Colonic mucosa (tissue), 4 donors: ENCODE results near the gene DDX25. TPM values are rescaled to one million over a fixed set of nuclear protein-coding genes. Genes with fewer than 3 reads are reported as not detected.
"Not testable (repeated sequence)": the region's sequence is repeated elsewhere in the genome, so short reads cannot be mapped to it uniquely, and the experiment has no call there.

Source experiments
- DNase-seq: peaks from one replicate; pipeline ENCODE4 v3.0.0-alpha.2; 2020
- H3K27ac ChIP-seq: fragments of 200-600 bp; one replicate; pipeline ENCODE4 v1.8.0; 2021
- H3K27me3 ChIP-seq: fragments of 200-600 bp; one replicate; pipeline ENCODE4 v1.8.0; 2021
- H3K36me3 ChIP-seq: fragments of 200-600 bp; one replicate; pipeline ENCODE4 v1.8.0; 2021
- H3K4me1 ChIP-seq: fragments of 200-600 bp; one replicate; pipeline ENCODE4 v1.8.0; 2021; ENCODE audit warnings: mild to moderate bottlenecking
- H3K4me3 ChIP-seq: fragments of 200-600 bp; one replicate; pipeline ENCODE4 v1.8.0; 2021
- H3K9ac ChIP-seq, 2 donors: one replicate each; pipeline ENCODE4 v1.7.0; 2013; ENCODE audit warnings: control low read depth in 2 of 2, low read depth in 2 of 2, low read length in 2 of 2
- H3K9me3 ChIP-seq: fragments of 200-600 bp; one replicate; pipeline ENCODE4 v1.8.0; 2021
- intact Hi-C: fragments of 100-400 bp; cut with DNase I; formaldehyde crosslinking; loops from one replicate; pipeline ENCODE4 v1.14.1; 2022
- total RNA-seq, 2 donors: library from RNA; stranded (reverse); fragmentation: NEBNext Ultra II Directional in 1 of 2; extraction: Animal tissue kit (Norgen Biotek cat#: 25700) in 1 of 2; gene quantifications; one replicate each; pipeline ENCODE4 v1.2.1, GENCODE V29; 2021
- TF ChIP-seq, protein P1 (sequence below): fragments of 200-600 bp; IDR thresholded peaks from one replicate; pipeline ENCODE4 v1.8.0; 2022; ENCODE audit warnings: antibody characterized with exemption, mild to moderate bottlenecking
- donor health status: healthy.
- donor health status: DM: no; HTN: no; CAD: no.
- donor health status: DM: no; HTN: no; CAD: no.

DDX25 gene
- total RNA-seq, 2 donors from 2014 or later, result 0.16 TPM; not detected in 1

DNA sequence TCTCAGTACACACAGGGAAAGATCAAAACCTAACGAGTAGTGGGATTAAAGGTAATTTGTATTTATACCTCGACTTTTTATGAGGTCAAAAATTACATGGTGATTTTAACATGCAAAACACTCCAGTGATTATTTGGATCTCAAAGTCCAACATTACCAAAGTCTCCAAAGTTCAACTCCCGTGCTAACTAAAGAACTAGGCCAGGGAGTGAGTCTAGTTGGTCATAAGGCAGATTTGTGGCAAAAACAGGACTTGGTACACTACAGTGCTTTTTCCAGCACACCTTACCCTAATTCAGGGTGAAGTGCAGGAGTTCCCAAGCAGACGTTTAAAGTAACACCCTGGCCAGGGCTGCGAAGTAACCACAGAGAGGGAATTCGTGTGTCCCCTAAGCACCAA is 2.4 kb upstream of the DDX25 start:
- intact Hi-C loops, result no loop called here
- peaks cover 6% of the 10 kb centered on the region for H3K4me1 ChIP-seq
- H3K27me3 ChIP-seq, result peaks cover 18% of the 10 kb centered on the region
- no peak overlapping the region for H3K27ac ChIP-seq
- H3K36me3 ChIP-seq, result no peaks in the 10 kb centered on the region
- no peaks in the 10 kb centered on the region for H3K9me3 ChIP-seq
- TF ChIP-seq, protein P1, sequence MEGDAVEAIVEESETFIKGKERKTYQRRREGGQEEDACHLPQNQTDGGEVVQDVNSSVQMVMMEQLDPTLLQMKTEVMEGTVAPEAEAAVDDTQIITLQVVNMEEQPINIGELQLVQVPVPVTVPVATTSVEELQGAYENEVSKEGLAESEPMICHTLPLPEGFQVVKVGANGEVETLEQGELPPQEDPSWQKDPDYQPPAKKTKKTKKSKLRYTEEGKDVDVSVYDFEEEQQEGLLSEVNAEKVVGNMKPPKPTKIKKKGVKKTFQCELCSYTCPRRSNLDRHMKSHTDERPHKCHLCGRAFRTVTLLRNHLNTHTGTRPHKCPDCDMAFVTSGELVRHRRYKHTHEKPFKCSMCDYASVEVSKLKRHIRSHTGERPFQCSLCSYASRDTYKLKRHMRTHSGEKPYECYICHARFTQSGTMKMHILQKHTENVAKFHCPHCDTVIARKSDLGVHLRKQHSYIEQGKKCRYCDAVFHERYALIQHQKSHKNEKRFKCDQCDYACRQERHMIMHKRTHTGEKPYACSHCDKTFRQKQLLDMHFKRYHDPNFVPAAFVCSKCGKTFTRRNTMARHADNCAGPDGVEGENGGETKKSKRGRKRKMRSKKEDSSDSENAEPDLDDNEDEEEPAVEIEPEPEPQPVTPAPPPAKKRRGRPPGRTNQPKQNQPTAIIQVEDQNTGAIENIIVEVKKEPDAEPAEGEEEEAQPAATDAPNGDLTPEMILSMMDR, result no peak
- no peak overlapping the region for H3K9ac ChIP-seq
- no peak for DNase-seq
- H3K4me3 ChIP-seq, result no peak overlapping the region

DNA sequence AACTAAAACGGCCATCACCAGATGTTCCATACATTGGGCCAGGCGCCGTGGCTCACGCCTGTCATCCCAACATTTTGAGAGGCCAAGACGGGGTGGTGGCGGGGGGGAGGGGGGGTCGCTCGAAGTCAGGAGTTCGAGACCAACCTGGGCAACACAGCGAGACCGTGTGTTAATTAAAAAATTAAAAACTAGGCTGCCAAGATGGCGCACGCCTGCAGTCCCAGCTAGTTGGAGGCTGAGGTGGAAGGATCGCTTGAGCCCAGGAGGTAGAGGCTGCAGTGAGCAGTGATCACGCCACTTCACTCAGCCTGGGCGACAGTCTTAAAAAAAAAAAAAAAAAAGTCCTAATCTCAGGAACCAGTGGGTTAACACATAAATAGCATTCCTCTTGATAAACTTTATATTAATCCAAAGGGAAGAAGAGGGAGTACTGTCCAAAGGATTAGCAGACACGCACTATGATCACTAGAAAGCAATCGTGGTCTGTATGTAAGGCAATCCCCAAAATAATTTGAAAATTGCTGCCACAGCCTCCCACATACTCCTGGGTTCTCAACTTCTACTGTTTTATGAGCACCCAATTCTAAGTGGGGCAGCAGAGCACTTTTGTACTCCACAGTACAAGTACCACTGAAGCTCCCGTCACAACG is 1.9 kb upstream of the DDX25 start:
- Histone ChIP-seq H3K27me3 (peaks cover 18% of the 10 kb centered on the region), H3K4me1 (peaks cover 6% of the 10 kb centered on the region), H3K27ac (peak overlapping the region; percentile 56), H3K9ac (peak overlapping the region; percentile 67 to 80), H3K9me3 (no peaks in the 10 kb centered on the region), H3K4me3 (peak overlapping the region; percentile 57), H3K36me3 (no peaks in the 10 kb centered on the region)
- no peak for DNase-seq
- intact Hi-C loops, result no loop called here
- TF ChIP-seq, protein P1, result no peak

DNA sequence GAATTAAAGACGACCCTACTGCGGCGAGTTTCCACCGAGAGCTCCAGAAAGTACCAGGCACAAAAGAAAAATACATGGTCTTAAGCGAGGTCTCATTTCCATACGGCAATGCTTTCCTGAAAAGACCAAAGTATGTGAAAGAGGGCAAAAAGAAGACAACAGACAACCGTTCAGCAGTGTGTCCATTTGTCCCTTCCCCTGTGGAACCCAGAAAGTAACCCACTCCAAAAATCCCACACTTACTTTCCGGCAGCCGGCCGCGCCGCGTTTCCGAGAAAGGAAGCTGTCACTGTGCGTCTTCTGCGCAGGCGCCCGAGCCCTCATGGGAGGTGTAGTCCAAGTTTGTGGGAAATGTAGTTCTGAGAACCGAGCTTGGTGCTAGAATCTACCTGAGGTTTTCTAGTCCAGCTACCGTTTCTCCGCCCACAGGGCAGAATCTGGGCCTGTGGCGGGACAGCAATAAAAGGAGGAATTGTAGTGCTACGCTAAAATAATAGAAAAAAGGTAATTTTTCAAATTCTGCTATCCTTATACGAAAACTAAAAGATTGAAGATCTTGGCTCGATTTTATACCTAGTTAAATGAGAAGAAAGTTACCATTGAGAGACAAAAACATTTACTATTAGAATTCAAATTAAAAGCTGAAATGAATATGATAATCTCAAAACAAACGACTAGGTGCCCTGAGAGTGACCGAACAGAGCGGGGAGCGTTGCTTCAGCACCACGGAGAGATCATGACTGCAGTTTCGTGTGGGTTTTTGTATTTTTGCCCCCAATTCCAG is 1.2 kb upstream of the DDX25 start, which contains the start of gene PUS3:
Gene PUS3 (minus strand): TSS at position 280 of the 784 bp plus-strand sequence. CDS start 6,922 bp downstream, outside the sequence.
- intact Hi-C loops, result no loop called here
- TF ChIP-seq, protein P1, result no peak
- peaks cover 18% of the 10 kb centered on the region for H3K27me3 ChIP-seq

DNA sequence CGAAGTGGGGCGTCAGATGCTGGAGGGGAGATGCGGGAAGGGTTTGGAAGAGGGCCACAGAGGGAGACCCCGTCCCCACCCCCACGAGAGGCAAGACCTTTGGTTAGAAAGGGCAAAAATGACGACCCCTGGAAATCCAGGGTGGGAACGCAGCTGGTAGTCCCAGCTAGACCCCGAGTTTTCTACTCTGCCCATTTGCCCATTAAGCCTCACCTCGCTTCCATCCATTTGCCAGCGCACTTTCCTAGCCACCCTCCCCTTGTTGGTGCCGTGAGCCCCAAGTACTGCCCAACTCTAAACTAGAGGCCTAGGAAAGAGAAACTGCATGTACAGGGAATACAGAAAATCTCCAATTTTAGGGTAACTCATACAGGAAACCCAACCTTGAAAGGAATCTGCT is 370 bp downstream of the DDX25 start:
- TF ChIP-seq, protein P1, result no peak
- no peak for DNase-seq
- no peak overlapping the region for H3K27ac ChIP-seq

More for the DNA sequence above, 1.2 kb upstream of the DDX25 start, which contains the start of gene PUS3:
- H3K4me3 ChIP-seq, result peak within 1 kb of the TSS; percentile 57
- DNase-seq, result peak; percentile 94
- peak within 1 kb of the TSS; percentile 67 to 80 for H3K9ac ChIP-seq
- H3K36me3 ChIP-seq, result no peaks in the 10 kb centered on the region
- H3K9me3 ChIP-seq, result no peaks in the 10 kb centered on the region
- peaks cover 6% of the 10 kb centered on the region for H3K4me1 ChIP-seq
- peak within 1 kb of the TSS; percentile 56 for H3K27ac ChIP-seq

DNA sequence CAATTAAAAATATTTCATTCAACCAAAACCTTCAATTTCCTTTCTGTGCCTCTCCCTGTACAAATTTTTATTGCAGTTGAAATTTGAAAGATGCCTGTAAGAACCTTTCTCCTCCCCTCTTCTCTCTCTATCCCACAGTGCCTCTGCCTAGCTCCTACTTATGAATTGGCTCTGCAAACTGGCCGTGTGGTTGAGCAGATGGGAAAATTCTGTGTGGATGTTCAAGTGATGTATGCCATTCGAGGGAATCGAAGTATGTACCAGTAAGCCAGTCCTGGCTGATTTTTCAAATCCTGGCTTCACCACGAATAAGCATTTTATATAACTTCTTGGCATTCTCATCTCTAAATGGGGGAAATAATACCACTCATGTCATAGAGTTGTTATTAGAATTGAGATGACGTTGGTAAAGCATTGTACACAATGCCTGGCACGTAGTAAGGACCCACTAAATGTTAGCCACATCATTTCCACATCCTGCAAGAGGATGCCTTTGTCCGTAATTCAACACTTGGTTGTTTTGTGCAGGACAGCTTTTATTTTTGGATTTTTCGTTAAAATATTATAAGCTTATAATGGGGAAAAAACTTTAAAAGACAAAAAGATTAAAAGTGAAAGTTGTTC is 6.0 kb downstream of the DDX25 start:
- no peaks in the 10 kb centered on the region for H3K36me3 ChIP-seq
- H3K4me1 ChIP-seq, result no peaks in the 10 kb centered on the region
- no peak overlapping the region for H3K27ac ChIP-seq
- no peak overlapping the region for H3K9ac ChIP-seq
- no peak for DNase-seq
- TF ChIP-seq, protein P1, result no peak
- intact Hi-C loops, result no loop called here
- H3K27me3 ChIP-seq, result peaks cover 4% of the 10 kb centered on the region
- H3K9me3 ChIP-seq, result no peaks in the 10 kb centered on the region
- H3K4me3 ChIP-seq, result no peak overlapping the region

More for the DNA sequence above, 370 bp downstream of the DDX25 start:
- peaks cover 18% of the 10 kb centered on the region for H3K27me3 ChIP-seq
- intact Hi-C loops, result no loop called here
- H3K9me3 ChIP-seq, result no peaks in the 10 kb centered on the region
- H3K4me1 ChIP-seq, result peaks cover 6% of the 10 kb centered on the region
- no peak overlapping the region for H3K9ac ChIP-seq
- no peak overlapping the region for H3K4me3 ChIP-seq
- H3K36me3 ChIP-seq, result no peaks in the 10 kb centered on the region

DNA sequence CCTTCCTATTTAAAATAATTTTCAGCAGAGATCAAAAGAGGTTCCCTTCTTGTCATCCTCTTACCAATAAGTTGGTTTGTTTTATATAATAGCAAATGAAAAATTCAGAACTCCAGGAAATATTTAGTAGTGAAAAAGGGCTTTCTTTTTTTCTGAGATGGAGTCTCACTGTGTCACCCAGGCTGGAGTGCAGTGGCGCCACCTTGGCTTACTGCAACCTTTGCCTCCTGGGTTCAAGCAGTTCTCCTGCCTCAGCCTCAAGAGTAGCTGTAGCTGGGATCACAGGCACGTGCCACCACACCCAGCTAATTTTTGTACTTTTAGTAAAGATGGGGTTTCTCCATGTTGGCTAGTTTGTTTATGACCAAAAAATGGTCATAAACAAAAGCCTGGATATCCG is 10.3 kb downstream of the DDX25 start:
- H3K4me1 ChIP-seq, H3K9me3 ChIP-seq, H3K27me3 ChIP-seq, DNase-seq, H3K4me3 ChIP-seq, intact Hi-C loops, H3K9ac ChIP-seq, H3K27ac ChIP-seq, H3K36me3 ChIP-seq: not testable (repeated sequence)
